NCI-H82 (cell line): ENCODE data around the gene NHSL2.

Experiments used
- DNase-seq: peaks from one replicate; lab custom pipeline; 2025; lab: John Stamatoyannopoulos, UW

The NHSL2 gene

DNA sequence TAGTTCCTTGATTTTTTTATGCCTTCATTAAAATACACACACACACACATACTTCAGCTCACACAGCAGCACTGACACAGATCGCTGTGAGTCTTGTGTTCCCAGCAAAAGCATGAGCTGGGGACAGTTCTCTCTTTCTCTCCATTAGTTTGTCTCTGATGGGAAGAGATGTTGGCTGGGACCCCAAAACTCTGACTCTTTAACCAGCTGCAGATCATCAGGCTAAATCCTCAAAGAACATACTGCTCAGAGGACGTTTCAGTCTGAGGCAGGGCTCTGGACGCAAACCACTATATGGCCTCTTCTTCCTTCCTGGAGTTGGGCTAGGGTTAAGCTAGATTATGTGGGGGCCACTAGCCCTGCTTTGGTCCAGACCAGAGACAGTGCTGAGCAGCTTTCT lies 109.6 kb downstream of the NHSL2 start:
- peak; percentile 17 for DNase-seq

DNA sequence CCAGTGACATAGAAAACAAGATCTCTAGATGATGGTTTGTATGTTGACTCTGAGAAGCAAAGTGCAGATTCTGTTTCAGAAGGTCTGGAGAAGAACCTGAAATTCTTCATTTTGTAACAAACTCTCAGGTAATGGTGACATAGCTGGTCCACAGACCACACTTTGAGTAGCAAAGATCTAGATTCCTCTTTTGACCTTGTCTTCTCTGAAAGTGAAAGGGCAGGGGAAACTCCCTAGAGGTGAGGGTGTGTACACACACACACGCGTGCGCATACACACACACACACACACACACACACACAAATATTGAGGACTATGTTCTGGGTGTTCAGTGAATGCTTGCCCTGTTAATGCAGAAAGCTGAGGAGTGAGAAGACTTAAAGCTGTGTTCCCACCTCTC lies 110.1 kb downstream of the NHSL2 start:
- DNase-seq: no peak

GRCh38 chrX:72021975-72022374 lies 111.3 kb downstream of the NHSL2 start:
- peak; percentile 52 for DNase-seq

GRCh38 chrX:72023071-72023470 lies 112.4 kb downstream of the NHSL2 start:
- no peak for DNase-seq

GRCh38 chrX:72025236-72025770 lies 114.7 kb downstream of the NHSL2 start:
- DNase-seq: no peak

- no peak for DNase-seq
Measured at GRCh38 chrX:72026341-72027023, 115.8 kb downstream of the NHSL2 start.

- no peak for DNase-seq
Measured at GRCh38 chrX:72027024-72027913, 116.6 kb downstream of the NHSL2 start.

DNA sequence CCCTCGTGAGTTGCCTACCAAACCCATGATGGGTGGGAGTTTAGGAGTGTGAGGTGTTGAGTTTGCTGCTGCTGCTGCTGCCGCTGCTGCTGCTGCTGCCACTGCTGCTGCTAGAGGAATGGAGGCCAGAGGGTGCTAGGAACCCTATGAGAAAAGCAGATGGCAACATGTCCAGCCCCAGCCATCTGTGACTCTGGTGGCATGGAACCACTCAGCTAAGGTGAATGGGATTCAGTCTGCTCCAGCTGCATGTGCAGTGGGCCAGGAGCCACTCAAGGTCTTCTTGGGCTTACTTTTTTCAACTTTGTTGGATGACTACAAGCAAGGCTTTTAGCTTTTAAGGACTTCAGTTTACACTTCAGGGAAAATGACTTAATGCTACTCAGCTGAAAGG lies 117.3 kb downstream of the NHSL2 start:
- DNase-seq: no peak

GRCh38 chrX:72028701-72029470 lies 118.2 kb downstream of the NHSL2 start:
- DNase-seq: no peak

GRCh38 chrX:72029483-72030411 lies 119.1 kb downstream of the NHSL2 start:
- DNase-seq: peak; percentile 67

GRCh38 chrX:72030431-72030830 lies 119.8 kb downstream of the NHSL2 start:
- no peak for DNase-seq

DNA sequence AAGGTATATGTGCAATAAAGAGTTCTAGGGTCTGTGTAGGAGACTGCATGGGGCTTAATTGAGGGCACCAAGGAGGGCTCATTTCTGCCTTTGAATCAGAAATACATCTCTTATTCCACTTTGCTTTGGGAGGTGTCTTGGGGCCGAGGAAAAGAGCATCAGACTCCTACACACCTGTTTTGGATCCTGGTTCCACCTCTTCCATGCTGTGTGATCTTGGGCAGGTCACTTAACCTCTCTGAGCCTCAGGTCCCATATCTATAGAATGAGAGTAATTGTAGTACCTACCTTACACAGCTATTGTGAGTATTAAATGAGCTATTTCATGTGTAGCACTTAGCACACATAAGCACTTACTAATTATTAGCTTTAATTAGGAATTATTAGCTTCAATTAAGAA lies 120.5 kb downstream of the NHSL2 start:
- DNase-seq: no peak

GRCh38 chrX:72031634-72032033 lies 121.0 kb downstream of the NHSL2 start:
- DNase-seq: no peak

DNA sequence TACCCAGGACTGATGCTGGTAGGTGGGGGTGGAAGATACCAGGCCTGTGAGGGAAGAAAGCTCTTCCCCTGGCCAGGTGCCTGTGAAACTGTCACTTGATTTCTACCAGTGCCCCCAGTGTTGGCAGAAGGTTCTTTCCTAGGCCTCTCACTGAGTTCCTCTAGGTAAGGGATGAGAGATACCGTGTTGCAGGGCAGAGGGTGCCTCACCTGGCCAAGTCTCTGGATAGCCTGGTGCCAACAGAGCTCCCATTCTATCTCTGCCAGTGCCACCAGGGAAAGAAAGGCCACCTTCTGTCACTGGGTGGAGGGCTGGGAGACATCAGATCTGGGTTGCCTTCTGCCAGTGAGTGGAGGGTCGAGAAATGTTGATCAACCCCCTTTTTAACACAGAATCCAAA lies 127.0 kb downstream of the NHSL2 start:
- no peak for DNase-seq

GRCh38 chrX:72038016-72038415 lies 127.4 kb downstream of the NHSL2 start:
- DNase-seq: no peak

DNA sequence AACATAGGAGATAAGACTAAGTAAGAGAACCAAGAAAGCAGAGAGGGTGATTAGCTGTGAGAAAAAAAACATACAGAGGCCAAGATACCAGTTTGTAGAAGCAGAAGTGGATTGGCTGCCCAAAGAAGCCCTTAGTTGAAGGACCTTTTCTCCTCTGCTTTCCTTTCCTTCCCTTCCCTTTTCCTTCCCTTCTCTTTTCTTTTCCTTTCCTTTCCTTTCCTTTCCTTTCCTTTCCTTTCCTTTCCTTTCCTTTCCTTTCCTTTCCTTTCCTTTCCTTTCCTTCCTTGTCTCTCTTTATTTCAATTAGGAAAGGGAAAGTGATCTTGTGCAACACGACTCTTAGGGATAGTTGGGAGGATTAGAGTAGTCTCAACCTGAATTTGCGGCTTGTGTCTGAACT lies 128.2 kb downstream of the NHSL2 start:
- DNase-seq: no peak

DNA sequence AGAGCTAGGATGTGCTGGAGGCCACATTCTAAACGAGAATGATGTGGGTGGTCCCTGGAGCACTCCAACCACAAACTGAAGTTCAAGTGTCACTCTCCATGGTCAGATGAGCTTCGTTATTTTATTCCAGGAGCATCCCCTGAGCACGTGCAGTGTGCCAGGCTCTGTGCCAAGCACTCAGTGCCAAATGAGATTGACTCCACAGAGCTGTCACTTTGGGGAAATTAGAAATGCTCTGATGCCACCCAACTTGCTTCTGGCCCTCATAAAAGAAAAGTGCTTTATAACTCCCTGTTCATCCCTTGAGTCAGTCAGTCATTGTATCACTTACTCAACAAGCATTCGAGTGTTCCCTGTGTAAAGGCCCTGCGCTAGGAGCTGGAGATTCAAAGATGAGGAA lies 129.9 kb downstream of the NHSL2 start:
- DNase-seq: no peak

GRCh38 chrX:72041176-72041575 lies 130.5 kb downstream of the NHSL2 start:
- no peak for DNase-seq

DNA sequence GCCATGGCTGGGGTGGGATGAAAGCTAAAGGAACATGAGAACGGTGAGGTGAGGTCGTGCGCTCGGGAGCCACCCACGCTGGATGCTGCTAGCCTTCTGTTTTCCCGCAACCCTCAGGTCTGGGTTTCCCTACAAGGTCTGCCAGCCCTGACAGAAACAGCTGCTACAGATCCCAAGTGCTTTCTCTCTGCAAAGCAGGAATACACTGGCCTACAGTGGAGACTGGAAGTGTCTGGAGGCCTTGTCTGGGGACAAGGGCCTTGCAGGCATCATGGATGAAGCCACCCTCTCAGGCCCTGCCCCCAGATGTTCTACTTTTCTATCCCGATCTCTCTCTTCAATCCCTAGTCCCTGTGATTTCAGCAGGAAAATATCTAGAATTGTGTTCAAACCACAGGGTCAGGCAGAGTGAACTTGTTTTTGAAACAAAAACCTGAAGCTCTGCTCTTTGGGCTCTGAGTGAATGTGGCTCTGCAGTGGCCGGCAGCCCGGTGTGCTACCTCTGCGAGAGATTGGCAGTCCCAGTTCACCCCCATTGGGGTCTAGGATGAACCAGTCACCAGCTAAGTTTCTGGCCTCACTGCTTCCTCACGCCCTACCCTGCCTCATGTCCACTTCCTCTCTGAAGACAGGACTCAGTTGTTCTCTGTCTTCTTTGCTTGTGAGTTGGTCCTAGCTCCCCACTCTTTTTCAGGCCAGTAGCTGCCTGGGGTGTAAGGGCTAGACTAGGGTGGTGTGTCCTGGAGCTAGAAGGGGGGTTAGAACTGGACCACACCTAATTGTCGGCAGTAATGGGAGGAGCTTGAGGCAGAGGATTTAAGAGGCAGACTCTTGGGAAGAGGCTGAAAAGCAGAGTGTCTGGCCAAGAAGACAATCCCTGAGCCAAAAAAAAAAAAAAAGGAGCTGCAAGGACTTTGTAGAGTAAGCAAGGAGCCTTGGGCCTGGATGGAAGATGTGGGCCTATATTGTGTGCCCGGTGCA lies 131.5 kb downstream of the NHSL2 start:
- DNase-seq: peak; percentile 20

- DNase-seq: no peak
Measured at GRCh38 chrX:72042852-72043248, 132.2 kb downstream of the NHSL2 start.
